ENCODE results near the gene TMEM256.

Gene TMEM256

GRCh38 chr17:7437950-7438614, 34.2 kb upstream of the TMEM256 start:
- TF ChIP-seq GATA2 (IDR thresholded peaks at IDR 0.05; ENCODE audit: low read depth, low read length) (no peak), GATA3 (IDR thresholded peaks at IDR 0.05; ENCODE audit: low read depth, low read length) (no peak)

GRCh38 chr17:7437369-7437863, 33.5 kb upstream of the TMEM256 start:
- no peak for TF ChIP-seq GATA2 (IDR thresholded peaks at IDR 0.05; ENCODE audit: low read depth, low read length)
- TF ChIP-seq GATA3 (IDR thresholded peaks at IDR 0.05; ENCODE audit: low read depth, low read length): no peak

- TF ChIP-seq GATA3 (IDR thresholded peaks at IDR 0.05; ENCODE audit: low read depth, low read length) (no peak), GATA2 (IDR thresholded peaks at IDR 0.05; ENCODE audit: low read depth, low read length) (no peak)
Observed at GRCh38 chr17:7436556-7437368, 32.9 kb upstream of the TMEM256 start.

GRCh38 chr17:7435676-7436555, 32.0 kb upstream of the TMEM256 start:
- no peak for TF ChIP-seq GATA2 (IDR thresholded peaks at IDR 0.05; ENCODE audit: low read depth, low read length)
- no peak for TF ChIP-seq GATA3 (IDR thresholded peaks at IDR 0.05; ENCODE audit: low read depth, low read length)

- no peak for TF ChIP-seq GATA3 (IDR thresholded peaks at IDR 0.05; ENCODE audit: low read depth, low read length)
- no peak for TF ChIP-seq GATA2 (IDR thresholded peaks at IDR 0.05; ENCODE audit: low read depth, low read length)
Observed at GRCh38 chr17:7432296-7432695, 28.4 kb upstream of the TMEM256 start.

GRCh38 chr17:7431231-7431630, 27.3 kb upstream of the TMEM256 start:
- TF ChIP-seq GATA2 (IDR thresholded peaks at IDR 0.05; ENCODE audit: low read depth, low read length): no peak
- TF ChIP-seq GATA3 (IDR thresholded peaks at IDR 0.05; ENCODE audit: low read depth, low read length): no peak

GRCh38 chr17:7429722-7430121, 25.8 kb upstream of the TMEM256 start:
- no peak for TF ChIP-seq GATA2 (IDR thresholded peaks at IDR 0.05; ENCODE audit: low read depth, low read length)
- no peak for TF ChIP-seq GATA3 (IDR thresholded peaks at IDR 0.05; ENCODE audit: low read depth, low read length)

- TF ChIP-seq GATA3 (IDR thresholded peaks at IDR 0.05; ENCODE audit: low read depth, low read length) (no peak), GATA2 (IDR thresholded peaks at IDR 0.05; ENCODE audit: low read depth, low read length) (no peak)
Observed at GRCh38 chr17:7428557-7428956, 24.7 kb upstream of the TMEM256 start, which contains the start of gene SPEM3. Gene SPEM3, plus strand, starts transcription at chr17:7428857. Its CDS starts 46 bp downstream, at chr17:7428903.

- no peak for TF ChIP-seq GATA3 (IDR thresholded peaks at IDR 0.05; ENCODE audit: low read depth, low read length)
- TF ChIP-seq GATA2 (IDR thresholded peaks at IDR 0.05; ENCODE audit: low read depth, low read length): no peak
Observed at GRCh38 chr17:7427549-7427948, 23.7 kb upstream of the TMEM256 start.

GRCh38 chr17:7426896-7427489, 23.1 kb upstream of the TMEM256 start:
- TF ChIP-seq GATA3 (IDR thresholded peaks at IDR 0.05; ENCODE audit: low read depth, low read length) (no peak), GATA2 (IDR thresholded peaks at IDR 0.05; ENCODE audit: low read depth, low read length) (no peak)

- no peak for TF ChIP-seq GATA3 (IDR thresholded peaks at IDR 0.05; ENCODE audit: low read depth, low read length)
- no peak for TF ChIP-seq GATA2 (IDR thresholded peaks at IDR 0.05; ENCODE audit: low read depth, low read length)
Observed at GRCh38 chr17:7426203-7426863, 22.4 kb upstream of the TMEM256 start.

GRCh38 chr17:7425756-7426155, 21.9 kb upstream of the TMEM256 start:
- TF ChIP-seq GATA2 (IDR thresholded peaks at IDR 0.05; ENCODE audit: low read depth, low read length) (no peak), GATA3 (IDR thresholded peaks at IDR 0.05; ENCODE audit: low read depth, low read length) (no peak)

GRCh38 chr17:7425316-7425715, 21.4 kb upstream of the TMEM256 start, which contains the start of gene SPEM2:
Gene SPEM2, plus strand, starts transcription at chr17:7425616. Its CDS starts 73 bp downstream, at chr17:7425689.
- TF ChIP-seq GATA3 (IDR thresholded peaks at IDR 0.05; ENCODE audit: low read depth, low read length) (no peak), GATA2 (IDR thresholded peaks at IDR 0.05; ENCODE audit: low read depth, low read length) (no peak)

All from SH-SY5Y (cell line).